NCI-H1436 (cell line): ENCODE measurements around the gene TACR1.

ENCODE experiments used
- DNase-seq: peaks from one replicate; lab custom pipeline; 2025; lab: John Stamatoyannopoulos, UW

The TACR1 gene

GRCh38 chr2:75047189-75047991 is 151.9 kb downstream of the TACR1 start:
- DNase-seq = no peak

- DNase-seq = no peak
These were observed 153.7 kb downstream of the TACR1 start for GRCh38 chr2:75045526-75046050.

- DNase-seq = no peak
These were observed 155.0 kb downstream of the TACR1 start for GRCh38 chr2:75044291-75044690.

GRCh38 chr2:75042823-75043222 is 156.5 kb downstream of the TACR1 start:
- no peak for DNase-seq

- DNase-seq = no peak
These were observed 157.4 kb downstream of the TACR1 start for GRCh38 chr2:75041731-75042600.

- no peak for DNase-seq
These were observed 158.1 kb downstream of the TACR1 start for GRCh38 chr2:75041226-75041625.

- no peak for DNase-seq
These were observed 163.6 kb downstream of the TACR1 start for GRCh38 chr2:75035444-75036353.

GRCh38 chr2:75033516-75033915 is 165.8 kb downstream of the TACR1 start:
- no peak for DNase-seq

GRCh38 chr2:75031906-75032803 is 167.2 kb downstream of the TACR1 start:
- DNase-seq = no peak

GRCh38 chr2:75031171-75031570 is 168.1 kb downstream of the TACR1 start:
- no peak for DNase-seq

GRCh38 chr2:75030218-75031009 is 168.9 kb downstream of the TACR1 start:
- no peak for DNase-seq

- DNase-seq = no peak
These were observed 171.4 kb downstream of the TACR1 start for GRCh38 chr2:75027886-75028285.

- DNase-seq = no peak
These were observed 173.5 kb downstream of the TACR1 start for GRCh38 chr2:75025633-75026380.

- DNase-seq = no peak
These were observed 174.1 kb downstream of the TACR1 start for GRCh38 chr2:75025216-75025615.

- DNase-seq = no peak
These were observed 175.5 kb downstream of the TACR1 start for GRCh38 chr2:75023666-75024455.

- no peak for DNase-seq
These were observed 176.8 kb downstream of the TACR1 start for GRCh38 chr2:75022516-75022915.

GRCh38 chr2:75021672-75022071 is 177.6 kb downstream of the TACR1 start:
- DNase-seq = no peak

GRCh38 chr2:75020476-75020875 is 178.8 kb downstream of the TACR1 start:
- no peak for DNase-seq
